GM12872 (cell line): ENCODE data around the gene SCG3.

Source experiments
- CTCF ChIP-seq: IDR thresholded peaks from 3 replicates; pipeline ENCODE4 v1.5.1; 2011; ENCODE audit warnings: low read depth, mild to moderate bottlenecking, low read length, moderate library complexity; ENCODE audit not compliant: insufficient read depth

Gene SCG3

GRCh38 chr15:51738553-51738952 lies 57.2 kb downstream of the SCG3 start:
- no peak for TF ChIP-seq CTCF

- no peak for TF ChIP-seq CTCF
Observed at GRCh38 chr15:51739061-51739712, 57.9 kb downstream of the SCG3 start.

- TF ChIP-seq CTCF, result no peak
Observed at GRCh38 chr15:51749307-51749706, 68.0 kb downstream of the SCG3 start.

GRCh38 chr15:51750186-51750585 lies 68.9 kb downstream of the SCG3 start:
- TF ChIP-seq CTCF, result no peak

- no peak for TF ChIP-seq CTCF
Observed at GRCh38 chr15:51750792-51751696, 69.7 kb downstream of the SCG3 start, which contains the start of gene TMOD2. Gene TMOD2 (plus strand): TSS chr15:51751597. CDS start chr15:51766442, 14,845 bp downstream.

- TF ChIP-seq CTCF, result no peak
Observed at GRCh38 chr15:51751697-51752683, 70.7 kb downstream of the SCG3 start.
